GM18951 (cell line): ENCODE measurements around the gene PCBD2.
"Not testable (repeated sequence)": the region's sequence is repeated elsewhere in the genome, so short reads cannot be mapped to it uniquely, and the experiment has no call there.

ENCODE experiments used
- POLR2A ChIP-seq: IDR thresholded peaks from 4 replicates; pipeline ENCODE4 v1.6.1; 2011; ENCODE audit warnings: mild to moderate bottlenecking; ENCODE audit not compliant: insufficient read length, insufficient read depth; ENCODE audit errors: extremely low read depth
- in situ Hi-C: fragments of 300-500 bp; cut with MboI; formaldehyde crosslinking; loops from one replicate; pipeline ENCODE4 v1.12.0; 2022; ENCODE audit warnings: low sequenced_read_pairs, mixed read lengths, inconsistent platforms; ENCODE audit not compliant: unreplicated experiment

PCBD2 gene

GRCh38 chr5:134992148-134992547 lies 87.2 kb downstream of the PCBD2 start:
- in situ Hi-C loops = no loop called here

GRCh38 chr5:134993161-134993560 lies 88.2 kb downstream of the PCBD2 start:
- in situ Hi-C loops = no loop called here

More at GRCh38 chr5:134992148-134992547, 87.2 kb downstream of the PCBD2 start:
- no peak for TF ChIP-seq POLR2A

DNA sequence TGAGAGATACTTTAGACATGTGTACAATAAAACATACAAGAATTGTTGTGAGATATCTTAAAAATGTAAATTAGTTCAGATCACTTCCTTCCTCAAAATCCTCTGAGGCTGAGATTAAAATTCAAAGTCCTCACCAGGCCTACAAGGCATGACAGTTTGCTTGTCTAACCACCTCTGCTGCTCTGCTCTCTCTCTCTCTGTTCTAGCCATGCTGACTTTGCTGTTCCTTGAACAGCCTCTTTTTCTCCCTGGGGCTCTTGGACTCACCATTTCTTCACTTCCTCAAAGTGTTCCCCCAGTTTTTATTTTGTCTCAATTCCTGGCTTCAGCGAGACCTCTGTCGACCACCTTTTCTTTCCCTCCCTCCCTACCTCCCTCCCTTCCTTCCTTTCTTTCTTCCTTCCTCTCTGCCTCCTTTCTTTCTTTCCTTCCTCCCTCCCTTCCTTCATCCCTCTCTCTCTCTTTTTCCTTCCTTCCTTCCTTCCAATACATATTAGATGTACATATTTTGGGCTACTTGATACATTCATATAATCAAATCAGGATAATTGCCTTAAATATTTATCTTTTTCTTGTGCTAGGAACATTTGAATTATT lies 89.7 kb downstream of the PCBD2 start:
- in situ Hi-C loops = no loop called here
- TF ChIP-seq POLR2A = no peak

More at GRCh38 chr5:134993161-134993560, 88.2 kb downstream of the PCBD2 start:
- TF ChIP-seq POLR2A = no peak

- in situ Hi-C loops = no loop called here
Measured at GRCh38 chr5:134995850-134996402, 91.0 kb downstream of the PCBD2 start.

GRCh38 chr5:134997015-134997414 lies 92.1 kb downstream of the PCBD2 start:
- no peak for TF ChIP-seq POLR2A
- in situ Hi-C loops = no loop called here

More at GRCh38 chr5:134995850-134996402, 91.0 kb downstream of the PCBD2 start:
- no peak for TF ChIP-seq POLR2A

DNA sequence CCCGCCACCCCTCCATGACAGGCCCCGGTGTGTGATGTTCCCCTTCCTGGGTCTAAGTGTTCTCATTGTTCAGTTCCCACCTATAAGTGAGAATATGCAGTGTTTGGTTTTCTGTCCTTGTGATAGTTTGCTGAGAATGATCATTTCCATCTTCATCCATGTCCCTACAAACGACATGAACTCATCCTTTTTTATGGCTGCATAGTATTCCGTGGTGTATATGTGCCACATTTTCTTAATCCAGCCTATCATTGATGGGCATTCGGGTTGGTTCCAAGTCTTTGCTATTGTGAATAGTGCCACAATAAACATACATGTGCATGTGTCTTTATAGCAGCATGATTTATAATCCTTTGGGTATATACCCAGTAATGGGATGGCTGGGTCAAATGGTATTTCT lies 93.1 kb downstream of the PCBD2 start:
- in situ Hi-C loops = not testable (repeated sequence)

- in situ Hi-C loops = no loop called here
- no peak for TF ChIP-seq POLR2A
Measured at GRCh38 chr5:135004376-135004775, 99.4 kb downstream of the PCBD2 start.

DNA sequence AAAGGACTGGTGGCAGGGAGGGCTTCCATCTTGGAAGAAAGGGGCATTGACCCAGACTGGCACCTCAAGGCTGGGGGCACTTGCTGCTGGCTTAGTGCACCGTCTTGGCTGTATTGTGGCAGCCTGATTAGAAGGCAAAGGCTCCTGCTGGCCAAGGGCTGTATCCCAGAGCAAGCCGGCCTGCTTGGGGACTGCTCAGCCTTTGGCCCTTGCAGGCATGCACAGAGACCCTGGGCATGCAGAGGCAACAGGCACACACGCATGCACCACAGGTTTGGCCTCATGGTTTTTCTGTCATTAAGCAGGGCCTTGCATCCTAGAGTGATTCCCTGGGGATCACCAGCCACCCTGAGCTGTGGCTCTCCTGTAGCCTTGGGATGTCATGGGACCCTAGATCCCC lies 100.1 kb downstream of the PCBD2 start:
- in situ Hi-C loops = no loop called here
- no peak for TF ChIP-seq POLR2A

DNA sequence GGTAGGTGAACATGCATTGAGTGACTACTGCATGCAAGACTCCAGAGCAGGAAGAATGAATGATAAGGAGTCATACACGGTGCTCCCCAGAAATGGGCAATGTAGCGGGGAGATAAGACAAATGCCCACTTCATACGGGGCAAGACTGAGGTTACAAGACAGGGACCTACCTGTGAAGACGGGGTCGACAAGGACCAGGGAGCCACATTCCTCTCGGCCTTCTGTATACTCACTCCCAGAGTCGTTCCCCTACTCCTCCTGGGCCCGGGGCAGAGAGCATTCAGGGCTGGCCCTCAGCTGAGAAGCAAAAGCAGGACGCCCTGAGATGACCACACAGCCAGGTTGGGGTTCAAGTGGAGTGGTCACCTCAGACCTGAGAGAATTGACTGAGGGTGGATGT lies 102.4 kb downstream of the PCBD2 start:
- TF ChIP-seq POLR2A = no peak
- in situ Hi-C loops = no loop called here

DNA sequence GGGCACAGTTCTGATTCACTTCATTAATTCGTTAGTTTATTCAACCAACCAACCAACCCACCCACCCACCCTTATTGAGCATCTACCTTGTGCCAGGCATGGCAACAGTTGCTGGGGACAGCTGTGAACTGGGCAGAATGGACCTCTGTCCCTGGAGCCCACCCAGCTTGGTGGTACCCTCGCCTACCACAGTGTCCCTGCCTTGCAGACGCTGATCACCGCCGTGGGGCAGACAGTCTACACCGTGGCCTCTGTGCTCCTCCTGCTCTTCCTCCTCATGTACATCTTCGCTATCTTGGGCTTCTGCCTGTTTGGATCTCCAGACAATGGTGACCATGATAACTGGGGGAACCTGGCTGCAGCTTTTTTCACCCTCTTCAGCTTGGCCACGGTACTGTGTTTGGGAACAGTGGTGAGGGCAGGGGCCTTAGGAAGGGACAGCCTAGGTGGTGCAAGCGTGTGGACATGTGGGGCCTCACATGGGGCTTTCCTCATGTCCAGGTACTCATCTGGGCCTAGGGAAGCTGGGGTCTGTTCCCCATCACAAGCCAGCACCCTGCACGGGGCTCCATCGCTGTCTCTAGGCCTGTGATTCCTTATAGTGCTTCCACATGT lies 102.9 kb downstream of the PCBD2 start:
- TF ChIP-seq POLR2A = no peak
- in situ Hi-C loops = no loop called here

GRCh38 chr5:135008556-135008955 lies 103.6 kb downstream of the PCBD2 start:
- TF ChIP-seq POLR2A = no peak
- in situ Hi-C loops = no loop called here

- no peak for TF ChIP-seq POLR2A
- in situ Hi-C loops = no loop called here
Measured at GRCh38 chr5:135008981-135009735, 104.2 kb downstream of the PCBD2 start.

- no peak for TF ChIP-seq POLR2A
- in situ Hi-C loops = no loop called here
Measured at GRCh38 chr5:135009736-135010501, 105.0 kb downstream of the PCBD2 start.
